T-helper 17 cell (primary cell): ENCODE results near the gene LIPE. TPM values are rescaled to one million over a fixed set of nuclear protein-coding genes. Genes with fewer than 3 reads are reported as not detected.

Experiments used
- ATAC-seq: fragments of 150-1000 bp; cut with Tn5 transposase; 2 replicates; pipeline ENCODE4 v1.10.0; 2021; ENCODE audit warnings: mild to moderate bottlenecking, moderate library complexity
- DNase-seq, 3 donors: peaks; one replicate each; pipeline versions ENCODE4 v3.0.0 to v3.0.0-alpha.2; 2020 to 2021
- H3K9me3 ChIP-seq: one replicate; pipeline ENCODE4 v1.7.0; 2013; ENCODE audit warnings: low read length, mild to moderate bottlenecking; ENCODE audit not compliant: control insufficient read depth, poor library complexity, severe bottlenecking
- H3K27ac Mint-ChIP-seq: one replicate; pipeline ENCODE4 v1.8.0; 2022; ENCODE audit warnings: mild to moderate bottlenecking, moderate library complexity, mixed read lengths
- H3K27me3 Mint-ChIP-seq: one replicate; pipeline ENCODE4 v1.8.0; 2022; ENCODE audit warnings: mixed read lengths
- H3K36me3 Mint-ChIP-seq: one replicate; pipeline ENCODE4 v1.8.0; 2022; ENCODE audit warnings: low read depth, mixed read lengths
- H3K4me1 Mint-ChIP-seq: one replicate; pipeline ENCODE4 v1.8.0; 2022; ENCODE audit warnings: mild to moderate bottlenecking, mixed read lengths
- H3K4me3 Mint-ChIP-seq: one replicate; pipeline ENCODE4 v1.8.0; 2022; ENCODE audit warnings: mild to moderate bottlenecking, moderate library complexity, mixed read lengths
- total RNA-seq, 4 donors: library from RNA in 2 of 4; stranded (reverse) in 2 of 4; gene quantifications; one replicate each; pipeline ENCODE4 v1.2.3 and lab custom pipeline; 2022 to 2026

LIPE gene
- total RNA-seq, 2 donors from 2014 or later = 14.5 to 16.9 TPM

- Mint-ChIP-seq H3K27ac (no peak overlapping the region), H3K27me3 (no peaks in the 10 kb centered on the region), H3K4me1 (peaks cover 20% of the 10 kb centered on the region), H3K4me3 (no peak overlapping the region), H3K36me3 (no peaks in the 10 kb centered on the region)
- ATAC-seq = no peak
- no peaks in the 10 kb centered on the region for H3K9me3 ChIP-seq
- DNase-seq = no peak
Measured at GRCh38 chr19:42436006-42436405, 8.8 kb upstream of the LIPE start.

DNA sequence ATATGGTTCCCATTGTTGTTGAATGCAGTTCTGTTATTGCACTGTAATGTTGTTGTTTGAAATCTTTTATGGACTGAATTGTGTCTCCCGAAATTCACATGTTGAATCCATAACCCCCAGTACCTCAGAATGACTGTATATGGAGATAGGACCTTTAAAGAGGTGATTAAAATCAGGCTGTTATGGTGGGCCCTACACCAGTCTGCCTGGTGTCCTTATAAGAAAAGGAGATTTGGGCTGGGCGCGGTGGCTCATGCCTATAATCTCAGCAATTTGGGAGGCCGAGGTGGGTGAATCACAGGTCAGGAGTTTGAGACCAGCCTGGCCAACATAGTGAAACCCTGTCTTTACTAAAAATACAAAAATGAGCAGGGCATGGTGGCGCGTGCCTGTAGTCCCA lies 8.1 kb upstream of the LIPE start:
- H3K27me3 Mint-ChIP-seq = no peaks in the 10 kb centered on the region
- no peaks in the 10 kb centered on the region for H3K36me3 Mint-ChIP-seq
- H3K4me1 Mint-ChIP-seq = peaks cover 13% of the 10 kb centered on the region
- H3K9me3 ChIP-seq = no peaks in the 10 kb centered on the region
- DNase-seq (no peak), ATAC-seq (no peak)
- H3K4me3 Mint-ChIP-seq = no peak overlapping the region
- no peak overlapping the region for H3K27ac Mint-ChIP-seq

- Mint-ChIP-seq H3K4me1 (peaks cover 9% of the 10 kb centered on the region), H3K27ac (peak overlapping the region; percentile 41), H3K27me3 (no peaks in the 10 kb centered on the region), H3K36me3 (no peaks in the 10 kb centered on the region), H3K4me3 (no peak overlapping the region)
- no peaks in the 10 kb centered on the region for H3K9me3 ChIP-seq
- ATAC-seq = peak; percentile 66
- peak; percentile 42 to 57 (median 43) for DNase-seq
Measured at GRCh38 chr19:42433503-42434260, 6.5 kb upstream of the LIPE start.

DNA sequence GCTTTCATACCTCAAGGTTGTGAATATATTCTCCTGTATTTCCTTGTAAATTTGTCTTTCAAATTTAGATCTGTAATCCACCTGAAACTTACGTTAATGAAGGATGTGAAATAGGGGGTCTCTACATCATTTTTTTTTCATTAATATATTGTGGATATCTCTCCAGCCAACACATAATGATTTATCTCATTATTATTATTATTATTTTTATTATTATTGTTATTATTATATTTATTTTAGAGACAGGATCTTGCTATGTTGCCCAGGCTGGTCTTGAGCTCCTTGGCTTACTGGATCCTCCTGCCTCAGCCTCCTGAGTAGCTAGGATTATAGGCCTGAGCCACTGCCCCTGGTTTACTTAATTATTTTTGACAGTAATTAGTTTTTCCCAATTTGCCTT lies 4.3 kb upstream of the LIPE start:
- Mint-ChIP-seq H3K4me1 (peaks cover 6% of the 10 kb centered on the region), H3K27me3 (no peaks in the 10 kb centered on the region), H3K36me3 (no peaks in the 10 kb centered on the region), H3K27ac (no peak overlapping the region), H3K4me3 (no peak overlapping the region)
- H3K9me3 ChIP-seq = no peaks in the 10 kb centered on the region
- ATAC-seq (no peak), DNase-seq (no peak)

GRCh38 chr19:42428676-42429075 lies 1.5 kb upstream of the LIPE start:
- DNase-seq = no peak
- Mint-ChIP-seq H3K4me1 (peaks cover 11% of the 10 kb centered on the region), H3K4me3 (no peak overlapping the region), H3K27me3 (no peaks in the 10 kb centered on the region), H3K27ac (peak overlapping the region; percentile 45), H3K36me3 (no peaks in the 10 kb centered on the region)
- ATAC-seq = no peak
- no peaks in the 10 kb centered on the region for H3K9me3 ChIP-seq

GRCh38 chr19:42426643-42427042 lies 545 bp downstream of the LIPE start:
- Mint-ChIP-seq H3K36me3 (no peaks in the 10 kb centered on the region), H3K27ac (no peak overlapping the region), H3K4me3 (no peak overlapping the region), H3K4me1 (peaks cover 26% of the 10 kb centered on the region), H3K27me3 (no peaks in the 10 kb centered on the region)
- no peaks in the 10 kb centered on the region for H3K9me3 ChIP-seq
- DNase-seq = no peak
- ATAC-seq = no peak

- Mint-ChIP-seq H3K27me3 (no peaks in the 10 kb centered on the region), H3K36me3 (no peaks in the 10 kb centered on the region), H3K27ac (peak overlapping the region; percentile 39), H3K4me3 (peak overlapping the region; percentile 98), H3K4me1 (peaks cover 40% of the 10 kb centered on the region)
- DNase-seq = no peak
- no peaks in the 10 kb centered on the region for H3K9me3 ChIP-seq
- ATAC-seq = no peak
Measured at GRCh38 chr19:42424712-42425131, 2.5 kb downstream of the LIPE start.

GRCh38 chr19:42424345-42424707 lies 2.9 kb downstream of the LIPE start:
- H3K36me3 Mint-ChIP-seq = no peaks in the 10 kb centered on the region
- ATAC-seq (no peak), DNase-seq (no peak)
- peak overlapping the region; percentile 98 for H3K4me3 Mint-ChIP-seq
- peak overlapping the region; percentile 39 for H3K27ac Mint-ChIP-seq
- no peaks in the 10 kb centered on the region for H3K27me3 Mint-ChIP-seq
- H3K4me1 Mint-ChIP-seq = peaks cover 40% of the 10 kb centered on the region
- no peaks in the 10 kb centered on the region for H3K9me3 ChIP-seq

- ATAC-seq = peak; percentile 93
- Mint-ChIP-seq H3K27me3 (no peaks in the 10 kb centered on the region), H3K4me3 (peak overlapping the region; percentile 98), H3K36me3 (no peaks in the 10 kb centered on the region), H3K27ac (peak overlapping the region; percentile 95), H3K4me1 (peaks cover 40% of the 10 kb centered on the region)
- DNase-seq = peak; percentile 82 to 89 (median 85)
- no peaks in the 10 kb centered on the region for H3K9me3 ChIP-seq
Measured at GRCh38 chr19:42423462-42424344, 3.5 kb downstream of the LIPE start.

DNA sequence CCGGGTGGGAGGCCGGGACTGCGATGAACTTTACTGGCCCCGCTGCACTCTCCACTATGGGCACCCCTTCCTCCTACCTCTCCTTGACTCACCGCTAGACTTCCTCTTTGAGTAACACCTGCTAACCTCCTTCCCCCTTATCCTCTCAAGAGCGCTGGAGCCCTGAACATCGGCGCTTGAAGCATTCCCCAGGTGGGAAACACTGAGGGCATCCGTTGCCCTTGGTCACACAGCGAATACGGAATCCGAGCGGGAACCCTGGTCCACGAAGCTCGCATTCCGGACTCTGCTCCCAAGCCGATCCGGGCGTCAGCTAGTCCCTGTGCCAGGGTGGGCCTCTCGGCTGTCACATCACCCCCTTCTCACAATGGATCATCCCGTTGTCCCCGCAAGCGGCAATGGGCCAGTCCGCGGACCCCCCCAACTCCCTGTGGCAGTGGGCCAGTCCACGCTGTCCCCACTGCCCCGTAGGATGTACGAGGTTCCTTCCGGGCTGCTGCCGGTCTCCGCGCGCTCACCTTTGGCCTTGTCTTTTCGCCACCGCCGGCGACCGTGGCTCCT lies 4.2 kb downstream of the LIPE start:
- H3K9me3 ChIP-seq = no peaks in the 10 kb centered on the region
- ATAC-seq = peak; percentile 38
- peak in 2 of 3 donors; percentile 39 to 51 for DNase-seq
- Mint-ChIP-seq H3K36me3 (no peaks in the 10 kb centered on the region), H3K4me3 (peak overlapping the region; percentile 98), H3K27me3 (no peaks in the 10 kb centered on the region), H3K4me1 (peaks cover 38% of the 10 kb centered on the region), H3K27ac (peak overlapping the region; percentile 95)

DNA sequence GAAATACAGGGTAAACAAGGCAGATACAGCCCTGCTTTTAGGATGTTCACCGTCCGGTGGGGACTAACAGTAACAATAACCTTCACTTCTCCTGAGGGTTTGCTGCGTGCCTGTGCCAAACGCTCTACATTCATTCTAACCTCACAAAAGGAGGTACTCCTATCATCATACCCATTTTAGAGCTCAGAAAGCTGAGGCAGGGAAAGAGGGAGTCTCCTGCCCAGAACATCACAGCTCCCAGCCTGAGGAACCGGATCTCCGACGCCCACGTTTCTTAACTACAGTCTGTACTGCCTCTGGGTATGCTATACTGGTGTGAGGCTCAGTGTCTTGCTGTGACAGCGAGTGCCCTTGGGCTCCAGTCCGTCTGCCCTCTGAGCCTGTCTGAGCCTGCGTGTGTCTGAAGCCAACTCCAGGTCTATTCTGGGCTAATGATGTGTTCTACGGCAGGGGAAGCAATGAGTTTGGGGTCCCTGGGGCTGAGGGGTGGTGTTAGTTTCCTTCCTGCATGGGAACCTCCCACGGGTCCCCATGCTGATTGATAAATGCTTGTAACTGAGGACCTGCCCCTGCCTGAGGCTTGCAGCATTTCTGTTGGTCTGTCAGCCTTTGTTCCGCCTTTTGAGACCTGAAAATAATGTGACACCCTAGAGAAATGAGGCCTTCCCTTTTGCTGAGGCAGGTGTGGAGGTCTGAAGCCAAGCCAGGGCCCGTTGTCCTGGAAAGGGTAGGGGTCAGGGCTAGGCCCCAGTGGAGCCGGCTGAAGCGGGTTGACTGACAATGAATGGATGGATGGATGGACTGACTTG lies 4.9 kb downstream of the LIPE start:
- H3K4me3 Mint-ChIP-seq = peak overlapping the region; percentile 98
- H3K27me3 Mint-ChIP-seq = no peaks in the 10 kb centered on the region
- peaks cover 38% of the 10 kb centered on the region for H3K4me1 Mint-ChIP-seq
- H3K9me3 ChIP-seq = no peaks in the 10 kb centered on the region
- no peak for ATAC-seq
- DNase-seq = no peak
- H3K27ac Mint-ChIP-seq = peak overlapping the region; percentile 95
- no peaks in the 10 kb centered on the region for H3K36me3 Mint-ChIP-seq

- peak overlapping the region; percentile 95 for H3K27ac Mint-ChIP-seq
- ATAC-seq = no peak
- no peaks in the 10 kb centered on the region for H3K27me3 Mint-ChIP-seq
- no peaks in the 10 kb centered on the region for H3K36me3 Mint-ChIP-seq
- peak overlapping the region; percentile 98 for H3K4me3 Mint-ChIP-seq
- no peaks in the 10 kb centered on the region for H3K9me3 ChIP-seq
- no peak for DNase-seq
- H3K4me1 Mint-ChIP-seq = peaks cover 38% of the 10 kb centered on the region
Measured at GRCh38 chr19:42421591-42422031, 5.6 kb downstream of the LIPE start.
